Activated CD4-positive, alpha-beta T cell treated with anti-CD3 and anti-CD28 coated beads for 48 hours (primary cell): Measurements from ENCODE around the gene XKRX.

Experiments
- DNase-seq: peaks from one replicate; pipeline ENCODE4 v3.0.0-alpha.2; 2020

Gene XKRX

GRCh38 chrX:100883654-100884053 lies 45.1 kb downstream of the XKRX start:
- DNase-seq = no peak

GRCh38 chrX:100880368-100880767 lies 48.3 kb downstream of the XKRX start:
- DNase-seq = no peak

GRCh38 chrX:100874325-100874724 lies 54.4 kb downstream of the XKRX start, which contains the start of gene NOX1:
TSS of gene NOX1 (minus strand) at chrX:100874359. CDS start at chrX:100874139, 220 bp downstream.
- no peak for DNase-seq

GRCh38 chrX:100871594-100872560 lies 56.8 kb downstream of the XKRX start:
- DNase-seq = no peak

- DNase-seq = no peak
These were observed 58.2 kb downstream of the XKRX start for GRCh38 chrX:100870527-100870926.

GRCh38 chrX:100868273-100868672 lies 60.4 kb downstream of the XKRX start:
- DNase-seq = no peak

GRCh38 chrX:100864657-100865391 lies 63.9 kb downstream of the XKRX start:
- DNase-seq = no peak
